Activated CD4-positive, alpha-beta T cell treated with anti-CD3 and anti-CD28 coated beads, Interleukin-2, amount 50 U/mL, for 4 hours (primary cell): ENCODE results near the gene NOL4L.
A peak's percentile ranks its signal among the peaks of the same experiment; 100 is the strongest.

Experiments used
- DNase-seq, 2 experiments: peaks; one replicate each; pipeline ENCODE4 v3.0.0-alpha.2; 2020

Gene NOL4L

DNA sequence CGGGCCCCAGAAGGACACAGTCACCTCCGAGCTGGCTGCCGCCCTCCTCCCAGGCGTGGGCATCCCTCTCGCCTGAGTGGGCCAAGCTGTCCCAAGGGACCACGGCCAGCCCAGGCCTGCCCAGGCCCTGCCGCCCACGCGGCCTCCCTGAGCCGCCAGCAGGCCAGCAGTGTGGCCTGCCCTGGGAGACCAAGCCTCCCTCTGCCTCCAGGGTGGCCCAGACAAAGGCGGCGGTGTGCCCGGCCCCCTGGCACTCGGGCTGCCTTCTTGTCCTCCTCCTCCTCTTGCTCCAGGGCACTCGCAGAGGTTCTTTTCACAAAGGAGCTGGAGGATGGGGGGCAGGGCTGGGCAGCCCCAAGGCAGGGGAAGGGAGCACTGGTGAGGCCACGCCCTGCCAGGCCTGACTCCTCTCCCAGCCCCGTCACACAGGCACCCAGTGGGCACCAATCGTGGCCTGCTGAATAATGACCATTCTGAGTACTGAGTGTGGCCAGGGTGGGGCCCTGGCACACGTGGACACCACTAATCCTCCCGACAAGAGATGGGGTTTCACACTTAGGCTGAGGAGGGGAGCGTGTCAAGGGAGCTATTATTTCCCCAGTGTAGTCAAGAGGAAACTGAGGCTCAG is 25.3 kb downstream of the NOL4L start:
- no peak for DNase-seq

DNA sequence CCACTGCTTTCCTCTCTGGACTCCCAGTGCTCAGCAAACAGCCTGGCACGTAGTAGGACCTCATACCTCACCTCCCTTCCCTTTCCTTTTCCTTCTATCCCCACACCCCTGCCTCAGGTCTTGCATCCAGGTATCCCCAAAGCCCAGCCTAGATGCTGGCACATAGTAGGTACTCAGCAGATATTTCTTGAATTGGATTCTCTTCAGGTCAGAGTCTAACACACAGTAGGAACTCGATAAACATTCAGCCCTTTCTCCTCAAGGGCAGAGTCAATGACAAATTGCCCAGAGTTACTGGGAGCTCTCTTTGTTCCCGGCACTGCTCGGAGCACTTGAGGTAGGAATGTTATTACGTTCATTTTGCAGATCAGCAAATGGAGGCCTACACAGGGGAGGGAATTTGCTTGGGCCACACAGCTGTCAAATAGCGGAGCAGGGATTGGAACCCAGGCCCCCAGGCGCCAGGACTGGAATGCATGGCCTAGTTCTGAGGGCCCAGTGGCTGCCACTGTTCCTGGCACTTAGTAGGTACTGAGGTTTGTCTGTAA is 25.9 kb downstream of the NOL4L start:
- no peak for DNase-seq

DNA sequence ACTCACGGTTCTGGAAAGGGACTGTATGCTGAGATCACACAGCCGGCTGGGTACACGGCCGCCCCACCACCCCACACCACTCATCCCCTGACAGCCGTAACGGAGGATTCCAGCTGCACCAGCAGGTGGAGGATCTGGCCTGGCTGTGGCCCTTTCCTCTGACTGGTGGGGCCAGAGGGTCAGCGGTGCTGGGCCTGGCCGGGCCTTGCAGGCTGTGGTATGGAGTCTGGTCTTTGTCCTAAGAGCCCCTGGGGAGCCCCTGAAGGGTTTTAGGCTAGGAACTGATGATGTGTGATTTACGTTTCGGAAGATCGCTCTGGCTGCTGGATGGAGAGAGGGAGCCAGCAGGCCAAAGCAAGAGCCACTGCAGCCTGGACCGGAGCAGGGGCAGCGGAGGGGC is 26.6 kb downstream of the NOL4L start:
- no peak for DNase-seq

DNA sequence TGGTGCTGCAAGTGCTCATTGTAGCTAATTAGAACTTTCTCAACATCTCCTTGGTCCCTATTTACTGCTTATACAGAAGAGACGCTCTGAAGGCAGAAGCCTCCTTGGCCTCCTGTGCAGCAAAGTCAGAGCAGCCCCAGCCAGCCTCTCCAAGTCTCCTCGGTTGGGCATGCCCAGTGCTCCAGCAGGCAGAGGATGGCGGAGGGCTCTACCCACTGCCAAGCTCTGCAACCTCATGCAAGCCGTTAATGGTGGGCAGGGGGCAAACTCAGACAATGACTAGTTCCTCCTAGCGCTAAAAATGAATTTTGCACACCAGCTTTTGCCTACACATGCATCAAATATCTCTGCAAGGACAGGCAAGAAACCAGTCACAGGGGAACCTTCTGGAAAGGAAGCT is 27.8 kb downstream of the NOL4L start:
- DNase-seq = no peak

DNA sequence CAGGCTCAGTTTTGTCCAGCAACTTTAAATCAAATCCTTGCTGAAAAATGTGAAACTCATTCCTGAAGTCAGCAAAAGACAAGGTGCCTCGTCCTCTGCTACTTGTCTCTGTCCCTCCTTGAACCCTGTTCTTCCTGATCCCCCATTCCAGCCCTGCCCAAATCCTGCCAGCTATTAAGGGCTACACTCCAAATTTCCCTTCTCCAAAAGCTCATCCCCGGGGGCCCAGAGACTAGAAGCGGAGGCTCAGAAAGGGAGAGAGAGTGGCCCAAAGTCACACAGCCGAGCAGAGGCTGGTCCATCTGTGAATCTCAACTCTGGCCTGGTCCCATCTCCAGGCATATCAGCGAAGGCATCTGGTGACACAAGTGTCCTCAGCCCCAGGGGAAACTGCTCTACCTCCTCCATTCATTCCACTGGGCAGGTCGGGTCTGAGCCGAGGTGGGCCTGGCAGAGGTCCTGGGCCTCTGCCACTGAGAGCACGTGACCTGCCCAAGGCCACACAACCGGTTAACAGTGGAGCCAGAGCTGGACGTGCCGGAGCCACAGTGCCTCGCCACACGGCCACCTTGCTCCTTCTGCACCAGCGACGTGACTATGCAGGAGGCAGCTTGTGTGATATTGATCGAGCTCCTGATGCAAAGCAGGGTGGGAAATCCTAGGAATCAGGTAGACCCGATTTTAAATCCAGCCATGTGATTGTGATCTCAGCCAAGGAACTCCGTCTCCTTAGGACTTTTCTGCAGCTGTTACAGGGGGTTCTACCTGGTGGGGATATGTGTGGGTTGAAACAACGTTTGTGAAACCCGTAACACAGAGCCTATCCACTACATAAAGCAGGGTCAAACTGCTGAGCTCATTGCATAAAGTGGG is 28.6 kb downstream of the NOL4L start:
- no peak for DNase-seq

DNA sequence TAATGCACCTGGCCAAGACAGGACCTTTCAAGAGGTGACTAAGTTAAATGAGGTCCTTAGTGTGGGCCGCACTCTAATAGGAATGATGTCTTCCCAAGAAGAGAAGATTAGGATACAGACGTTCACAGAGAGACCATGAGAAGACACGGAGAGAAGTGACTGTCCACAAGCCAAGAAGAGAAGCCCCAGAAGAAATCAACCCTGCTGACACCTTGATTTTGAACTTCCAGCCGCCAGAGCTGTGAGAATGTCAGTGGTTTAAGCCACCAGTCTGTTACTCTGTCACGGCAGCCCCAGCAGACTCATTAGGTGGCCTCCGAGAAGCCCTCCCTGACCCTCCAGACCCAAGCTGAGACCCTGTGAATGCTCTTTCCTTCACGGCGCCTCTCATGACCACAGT is 29.5 kb downstream of the NOL4L start:
- DNase-seq = no peak

DNA sequence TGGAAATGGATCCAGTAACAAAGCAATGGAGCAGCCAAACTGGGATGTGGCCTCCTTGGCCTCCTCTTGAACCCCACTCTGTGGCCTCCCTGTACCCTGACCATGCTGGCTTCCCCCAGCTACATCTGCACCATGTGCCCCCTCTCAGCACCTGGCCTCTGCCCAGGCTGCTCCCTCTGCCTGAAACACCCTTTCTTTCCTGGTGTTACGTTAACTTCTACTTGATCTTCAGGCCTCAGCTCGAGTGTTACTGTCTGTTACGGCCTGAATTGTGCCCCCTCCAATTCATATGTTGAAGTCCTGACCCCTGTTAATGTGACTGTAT is 30.2 kb downstream of the NOL4L start:
- no peak for DNase-seq

DNA sequence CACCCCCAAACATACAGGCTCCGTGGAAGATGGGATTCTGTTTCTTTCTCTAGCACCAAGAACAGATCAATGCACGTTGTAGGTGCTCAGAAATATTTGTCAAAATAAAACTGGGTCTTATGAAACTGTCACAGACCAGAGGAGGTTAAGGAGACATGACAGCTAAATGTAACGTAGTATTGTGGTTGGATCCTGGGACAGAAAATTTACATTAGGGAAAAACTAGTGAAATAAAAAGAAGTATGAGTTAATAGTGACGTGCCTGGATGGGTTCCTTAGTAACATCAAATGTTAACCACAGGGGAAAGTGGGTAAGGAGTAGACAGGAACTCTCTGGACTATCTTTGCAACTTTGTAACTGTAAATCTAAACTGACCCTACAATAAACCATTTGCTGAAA is 31.5 kb downstream of the NOL4L start:
- no peak for DNase-seq

DNA sequence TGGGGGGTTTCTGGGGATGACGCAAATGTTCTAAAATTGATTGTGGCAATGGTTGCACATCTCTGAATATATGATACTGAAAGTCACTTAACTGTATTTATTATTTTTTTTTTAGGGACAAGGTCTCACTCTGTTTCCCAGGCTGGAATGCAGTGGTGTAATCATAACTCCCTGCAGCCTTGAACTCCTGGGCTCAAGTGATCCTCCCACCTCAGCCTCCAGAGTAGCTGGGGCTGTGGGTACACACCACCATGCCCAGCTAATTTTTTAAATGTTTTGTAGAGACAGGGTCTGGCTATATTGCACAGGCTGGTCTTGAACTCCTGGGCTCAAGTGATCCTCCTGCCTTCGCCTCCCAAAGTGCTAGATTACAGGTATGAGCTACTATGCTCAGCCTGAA is 33.4 kb downstream of the NOL4L start:
- DNase-seq = no peak

DNA sequence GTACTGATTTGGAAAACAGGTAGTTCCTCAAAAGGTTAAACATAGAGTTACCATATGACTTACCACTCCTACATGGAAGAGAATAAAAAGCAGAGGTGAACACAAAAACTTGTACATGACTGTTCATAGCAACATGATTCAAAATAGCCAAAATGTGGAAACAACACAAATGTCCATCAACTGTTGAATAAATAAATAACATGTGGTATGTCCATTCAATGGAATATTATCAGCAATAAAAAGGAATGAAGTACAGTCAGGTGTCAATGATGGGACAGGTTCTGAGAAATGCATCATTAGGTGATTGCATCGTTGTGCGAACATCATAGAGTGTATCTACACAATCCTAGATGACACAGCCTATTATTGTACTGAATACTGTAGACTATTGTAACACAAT is 35.3 kb downstream of the NOL4L start:
- DNase-seq = no peak

DNA sequence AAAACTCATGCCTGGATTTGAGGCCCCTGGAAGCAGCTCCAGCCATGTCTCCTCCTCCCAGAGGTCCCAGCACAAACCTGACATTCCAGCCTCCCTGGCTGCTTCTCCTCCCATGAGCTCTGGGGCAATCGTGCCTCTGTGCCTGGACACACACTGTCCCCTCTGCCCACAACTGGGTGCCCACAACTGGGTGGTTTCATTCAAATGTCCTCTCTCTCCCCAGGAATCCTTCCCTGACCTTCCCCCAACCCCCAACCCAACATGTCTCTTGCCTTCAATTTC is 37.4 kb downstream of the NOL4L start:
- DNase-seq = no peak

DNA sequence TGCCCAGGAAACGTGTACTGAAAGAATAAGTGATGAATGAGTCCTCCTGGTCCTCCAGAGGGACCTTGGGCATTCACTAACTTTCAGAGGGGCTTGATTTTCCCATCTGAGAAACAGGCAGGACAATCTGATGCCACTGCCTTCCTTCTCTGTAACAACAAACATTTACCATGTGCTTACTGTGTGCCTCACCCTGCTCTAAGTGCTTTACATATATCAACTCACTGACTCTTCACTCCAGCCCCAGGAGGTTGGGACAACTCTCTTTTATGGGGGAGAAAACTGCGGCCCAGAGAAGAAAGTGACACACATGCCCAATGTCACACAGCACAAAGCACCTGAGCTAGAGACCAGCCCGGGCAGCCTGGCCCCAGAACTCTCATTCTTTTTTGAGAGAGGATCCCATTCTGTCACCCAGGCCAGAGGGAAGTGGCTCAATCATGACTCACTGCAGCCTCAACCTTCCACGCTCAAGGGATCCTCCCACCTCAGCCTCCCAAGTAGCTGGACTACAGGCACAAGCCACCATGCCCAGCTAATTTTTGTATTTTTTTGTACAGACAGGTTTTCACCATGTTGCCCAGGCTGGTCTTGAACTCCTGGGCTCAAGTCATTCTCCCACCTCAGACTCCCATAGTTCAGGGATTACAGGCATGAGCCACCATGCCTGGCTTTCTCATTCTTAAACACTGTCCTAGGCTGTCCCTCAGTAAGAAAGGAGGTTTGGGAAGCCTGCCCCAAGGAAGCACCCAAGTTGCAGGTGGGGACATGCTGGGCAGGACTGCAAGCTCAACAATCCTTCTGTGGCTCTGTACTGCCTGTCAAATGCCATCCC is 38.0 kb downstream of the NOL4L start:
- DNase-seq = no peak

DNA sequence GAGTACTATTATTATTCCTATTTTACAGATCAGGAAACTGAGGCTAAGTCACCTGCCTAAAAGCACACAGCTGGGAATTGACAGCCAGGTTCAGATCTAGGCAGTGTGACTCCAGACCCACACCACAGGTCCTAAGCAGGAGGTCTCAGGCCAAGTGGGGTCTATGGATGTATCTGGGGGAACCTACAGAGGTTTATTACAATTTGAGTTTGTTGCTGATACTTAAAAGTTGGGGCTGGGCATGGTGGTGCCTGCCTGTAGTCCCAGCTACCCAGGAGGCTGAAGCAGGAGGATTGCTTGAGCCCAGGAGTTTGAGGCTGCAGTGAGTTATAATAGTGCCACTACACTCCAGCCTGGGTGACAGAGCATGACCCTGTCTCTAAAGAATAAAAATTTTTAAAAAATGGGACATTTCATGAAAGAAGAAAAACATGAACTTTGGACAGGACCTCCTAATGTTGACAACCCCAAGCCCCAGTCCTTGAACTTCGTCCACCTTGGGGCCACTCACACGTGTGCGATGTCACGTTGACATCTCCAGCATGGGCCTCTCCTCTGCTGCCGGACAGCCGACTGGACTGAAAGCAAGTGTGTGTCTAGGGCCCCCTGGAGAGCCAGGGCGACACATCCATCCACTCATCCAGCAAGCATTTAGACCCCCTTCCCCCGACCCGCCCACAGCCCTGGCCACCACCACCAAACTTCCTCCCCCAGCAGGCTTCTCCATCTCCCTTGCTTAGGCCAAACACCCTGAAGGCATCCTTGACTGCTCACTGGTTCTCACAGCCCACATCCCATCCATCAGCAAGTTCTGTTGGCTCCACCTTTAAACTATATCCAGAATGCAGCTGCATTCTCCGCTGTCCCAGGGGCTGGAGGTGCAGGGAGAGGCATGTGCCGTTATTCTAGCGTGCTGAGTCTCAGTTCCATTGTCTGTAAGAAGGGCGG is 40.0 kb downstream of the NOL4L start:
- DNase-seq = no peak

DNA sequence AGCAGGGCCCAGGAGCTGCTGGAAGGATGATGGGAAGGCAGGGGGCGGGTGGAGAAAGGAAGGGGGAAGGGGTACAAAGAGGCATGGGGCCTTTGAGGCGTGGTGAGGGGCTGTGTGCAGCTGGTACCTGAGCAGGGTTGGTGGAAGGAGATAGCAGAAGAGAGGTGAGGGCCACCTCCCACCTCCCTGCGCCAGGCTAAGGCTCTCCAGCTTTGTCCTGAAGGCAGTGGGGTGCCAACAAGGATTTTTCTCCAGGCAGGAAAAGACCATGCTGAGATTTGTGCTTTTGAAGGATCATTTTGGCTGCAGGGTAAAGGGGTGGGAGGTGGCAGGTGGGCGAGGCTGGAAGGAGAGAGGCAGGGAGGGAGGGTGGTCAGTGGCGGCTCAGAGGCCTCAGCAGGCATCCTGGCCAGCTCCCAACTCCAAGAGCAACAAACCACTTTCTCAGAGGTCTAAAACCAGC is 40.8 kb downstream of the NOL4L start:
- no peak for DNase-seq

DNA sequence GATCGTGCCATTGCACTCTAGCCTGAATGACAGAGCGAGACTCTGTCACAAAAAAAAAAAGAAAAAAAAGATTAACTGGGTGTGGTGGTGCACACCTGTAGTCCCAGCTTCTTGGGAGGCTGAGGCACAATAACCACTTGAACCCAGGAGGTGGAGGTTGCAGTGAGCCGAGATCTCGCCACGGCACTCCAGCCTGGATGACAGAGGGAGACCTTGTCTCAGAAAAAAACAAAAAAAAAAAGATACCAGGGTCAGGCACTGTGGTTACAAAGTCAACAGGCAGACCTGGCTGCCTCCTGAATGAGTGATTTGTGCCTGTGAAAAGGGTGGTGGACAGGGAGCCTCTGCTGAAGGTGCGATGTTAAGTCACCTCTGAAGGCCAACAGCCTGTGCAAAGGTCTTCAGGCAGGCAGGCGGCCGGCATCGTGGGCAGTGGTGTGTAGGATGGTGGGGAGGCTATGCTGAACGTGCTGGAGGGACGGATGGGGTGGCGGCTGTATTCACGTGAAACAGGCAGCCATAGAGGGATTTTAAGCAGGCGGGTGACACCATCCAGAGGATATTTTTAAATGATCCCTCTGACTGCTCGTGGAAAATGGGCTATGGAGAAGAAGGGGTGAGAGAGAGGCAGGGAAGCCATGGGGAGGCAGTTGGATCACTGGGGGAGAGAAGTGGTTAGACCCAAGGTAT is 41.4 kb downstream of the NOL4L start:
- no peak for DNase-seq

DNA sequence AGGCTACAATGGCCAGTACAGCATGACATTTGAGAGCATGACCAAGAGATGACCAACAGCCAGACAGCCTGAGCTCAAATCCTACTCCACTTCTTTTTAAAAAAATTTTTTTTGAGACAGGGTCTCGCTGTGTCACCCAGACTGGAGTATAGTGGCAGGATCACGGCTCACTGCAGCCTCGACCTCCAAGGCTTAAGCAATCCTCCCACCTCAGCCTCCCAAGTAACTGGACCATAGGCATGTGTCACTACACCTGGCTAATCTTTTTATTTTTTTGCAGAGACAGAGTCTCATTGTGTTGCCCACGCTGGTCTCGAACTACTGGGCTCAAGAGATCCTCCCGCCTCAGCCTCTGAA is 42.9 kb downstream of the NOL4L start:
- DNase-seq = no peak

DNA sequence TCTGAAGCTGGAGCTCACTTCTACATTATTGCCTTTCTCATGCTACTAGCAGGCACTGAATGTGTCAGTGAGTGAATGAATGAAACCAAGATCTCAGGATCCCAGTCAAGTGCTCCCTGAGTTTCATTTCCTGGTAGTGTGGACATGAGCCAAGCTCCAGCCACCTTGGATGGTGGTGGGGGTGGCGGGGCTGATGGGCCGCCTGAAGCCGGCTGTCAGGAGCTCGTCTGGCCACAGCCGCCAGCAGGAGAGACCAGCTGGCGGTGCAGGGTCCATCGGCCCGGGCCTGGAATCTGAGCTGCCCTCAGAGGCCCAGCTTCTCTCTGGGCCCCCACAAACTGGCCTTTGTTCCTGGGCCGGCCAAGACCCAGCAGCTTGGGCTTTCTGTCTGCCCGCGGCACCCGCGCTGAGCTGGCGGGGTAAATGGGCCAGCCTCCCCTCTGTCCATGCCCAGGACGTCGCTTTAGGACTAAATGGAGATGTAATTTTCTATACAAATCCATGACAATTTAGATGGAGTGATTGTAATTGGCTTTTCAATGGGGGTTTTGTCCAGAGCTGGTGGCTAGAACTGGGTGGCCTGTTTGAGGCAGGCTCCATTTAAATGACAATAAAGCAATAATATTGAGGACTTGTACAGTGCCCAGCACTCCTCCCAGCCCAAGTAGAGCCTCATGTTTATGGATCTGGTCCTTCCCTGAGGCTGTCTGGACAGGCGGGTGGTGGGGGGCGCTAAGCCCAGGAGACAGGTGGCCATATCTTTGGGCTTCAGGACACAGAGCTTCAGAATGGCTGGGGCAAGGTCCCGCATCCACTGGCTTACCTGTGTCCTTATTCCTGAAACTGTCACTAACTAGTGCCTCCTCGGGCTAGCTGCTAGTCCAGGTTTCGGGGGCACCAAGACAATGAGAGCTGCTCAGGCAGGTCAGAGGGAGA is 43.5 kb downstream of the NOL4L start:
- DNase-seq = no peak

DNA sequence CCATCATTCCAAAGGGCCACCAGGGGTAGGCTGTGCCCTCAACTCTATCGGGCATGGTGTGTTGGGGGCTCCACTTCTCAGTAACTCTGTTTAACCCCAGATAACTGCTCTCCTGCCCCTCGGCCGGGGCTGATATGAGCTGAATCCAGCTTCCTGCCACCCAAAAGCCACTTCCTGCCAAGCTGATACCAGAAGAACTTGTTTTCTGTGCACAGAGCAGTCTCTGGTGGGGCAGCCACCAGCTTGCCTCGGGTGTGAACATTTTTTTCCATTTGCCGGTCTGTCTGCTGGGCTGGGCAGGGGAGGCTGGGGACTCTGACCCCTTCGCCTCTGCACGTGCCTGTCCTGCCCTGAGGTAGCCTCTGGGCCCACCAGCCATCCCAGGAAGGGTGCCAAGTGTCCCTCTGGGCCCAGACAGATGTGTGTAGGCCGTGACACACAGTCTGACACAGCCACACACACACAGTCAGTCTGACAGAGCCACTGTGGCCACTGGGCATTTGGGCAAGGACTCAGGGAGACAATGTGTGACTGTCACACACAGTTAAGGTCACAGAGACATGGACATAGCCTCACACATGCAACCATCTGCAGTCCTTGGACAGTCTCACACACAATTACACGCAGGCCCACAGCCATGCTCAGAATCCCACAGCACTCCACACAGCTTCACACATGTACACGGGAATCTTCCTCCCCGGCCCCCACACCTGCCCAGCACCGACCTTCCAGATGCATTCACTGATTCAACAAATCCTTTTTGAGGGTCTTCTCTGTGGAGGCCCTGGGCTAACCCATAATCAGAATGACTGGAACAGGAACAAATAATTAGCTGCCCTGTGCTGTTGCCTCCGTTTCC is 45.1 kb downstream of the NOL4L start:
- peak; percentile 44 to 50 for DNase-seq

DNA sequence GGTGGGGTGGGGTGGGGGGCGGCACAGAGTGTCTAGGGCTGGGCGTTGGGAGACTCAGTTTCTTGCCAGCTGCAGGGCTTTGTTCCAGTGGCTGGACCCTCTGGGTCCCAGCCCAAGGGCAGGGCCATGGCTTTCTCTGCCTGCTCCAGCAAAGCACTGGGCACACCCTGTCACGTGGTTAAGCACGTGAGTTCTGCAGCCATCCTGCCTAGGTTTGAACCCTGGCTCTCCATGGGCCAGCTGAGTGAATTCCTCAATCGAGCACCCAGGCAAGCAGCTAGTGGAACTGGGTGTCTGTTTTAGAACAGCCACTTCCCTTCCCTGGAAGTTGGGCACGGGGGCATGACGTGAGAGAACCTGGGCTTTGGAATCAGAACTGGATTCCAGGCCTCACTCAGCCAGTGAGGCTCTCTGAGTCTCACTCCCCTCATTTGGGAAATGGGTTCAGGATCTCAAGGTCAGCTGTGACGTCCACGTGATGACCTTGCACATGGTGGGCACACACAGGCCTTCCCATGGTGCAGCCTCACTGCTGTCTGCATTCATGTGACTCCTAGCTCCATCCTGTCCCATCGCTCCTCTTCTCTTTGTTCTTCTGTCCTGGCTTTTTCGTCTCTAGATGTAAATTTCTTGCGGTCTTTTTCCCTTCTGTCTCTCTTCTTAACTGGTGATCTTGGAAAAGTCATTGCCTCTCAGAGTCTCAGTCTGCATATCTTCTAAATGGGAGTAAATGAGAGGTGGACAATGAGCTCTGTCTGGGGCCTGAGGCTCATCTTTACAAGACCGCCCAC is 45.9 kb downstream of the NOL4L start:
- no peak for DNase-seq
